Measurements from ENCODE around the gene NCKAP1.

NCKAP1 gene

GRCh38 chr2:182903566-182903965 is 134.7 kb downstream of the NCKAP1 start:
- no peak overlapping the region for H3K4me3 ChIP-seq (ENCODE audit: low read length)
- TF ChIP-seq, protein P1, sequence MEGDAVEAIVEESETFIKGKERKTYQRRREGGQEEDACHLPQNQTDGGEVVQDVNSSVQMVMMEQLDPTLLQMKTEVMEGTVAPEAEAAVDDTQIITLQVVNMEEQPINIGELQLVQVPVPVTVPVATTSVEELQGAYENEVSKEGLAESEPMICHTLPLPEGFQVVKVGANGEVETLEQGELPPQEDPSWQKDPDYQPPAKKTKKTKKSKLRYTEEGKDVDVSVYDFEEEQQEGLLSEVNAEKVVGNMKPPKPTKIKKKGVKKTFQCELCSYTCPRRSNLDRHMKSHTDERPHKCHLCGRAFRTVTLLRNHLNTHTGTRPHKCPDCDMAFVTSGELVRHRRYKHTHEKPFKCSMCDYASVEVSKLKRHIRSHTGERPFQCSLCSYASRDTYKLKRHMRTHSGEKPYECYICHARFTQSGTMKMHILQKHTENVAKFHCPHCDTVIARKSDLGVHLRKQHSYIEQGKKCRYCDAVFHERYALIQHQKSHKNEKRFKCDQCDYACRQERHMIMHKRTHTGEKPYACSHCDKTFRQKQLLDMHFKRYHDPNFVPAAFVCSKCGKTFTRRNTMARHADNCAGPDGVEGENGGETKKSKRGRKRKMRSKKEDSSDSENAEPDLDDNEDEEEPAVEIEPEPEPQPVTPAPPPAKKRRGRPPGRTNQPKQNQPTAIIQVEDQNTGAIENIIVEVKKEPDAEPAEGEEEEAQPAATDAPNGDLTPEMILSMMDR (IDR thresholded peaks at IDR 0.05; ENCODE audit: insufficient read depth, low read depth, low read length, missing control alignments) = no peak
- DNase-seq (ENCODE audit: low read depth) = no peak

- TF ChIP-seq, protein P1 (IDR thresholded peaks at IDR 0.05; ENCODE audit: insufficient read depth, low read depth, low read length, missing control alignments) = no peak
- DNase-seq (ENCODE audit: low read depth) = no peak
- H3K4me3 ChIP-seq (ENCODE audit: low read length) = no peak overlapping the region
Observed at GRCh38 chr2:182901748-182902147, 136.5 kb downstream of the NCKAP1 start.

GRCh38 chr2:182898718-182899117 is 139.5 kb downstream of the NCKAP1 start:
- no peak overlapping the region for H3K4me3 ChIP-seq (ENCODE audit: low read length)
- TF ChIP-seq, protein P1 (IDR thresholded peaks at IDR 0.05; ENCODE audit: insufficient read depth, low read depth, low read length, missing control alignments) = no peak
- no peak for DNase-seq (ENCODE audit: low read depth)

GRCh38 chr2:182897137-182897536 is 141.1 kb downstream of the NCKAP1 start:
- DNase-seq (ENCODE audit: low read depth) = peak; percentile 43
- TF ChIP-seq, protein P1 (IDR thresholded peaks at IDR 0.05; ENCODE audit: insufficient read depth, low read depth, low read length, missing control alignments) = no peak
- H3K4me3 ChIP-seq (ENCODE audit: low read length) = no peak overlapping the region

GRCh38 chr2:182895798-182896197 is 142.5 kb downstream of the NCKAP1 start:
- no peak for DNase-seq (ENCODE audit: low read depth)
- TF ChIP-seq, protein P1 (IDR thresholded peaks at IDR 0.05; ENCODE audit: insufficient read depth, low read depth, low read length, missing control alignments) = no peak
- H3K4me3 ChIP-seq (ENCODE audit: low read length) = no peak overlapping the region

DNA sequence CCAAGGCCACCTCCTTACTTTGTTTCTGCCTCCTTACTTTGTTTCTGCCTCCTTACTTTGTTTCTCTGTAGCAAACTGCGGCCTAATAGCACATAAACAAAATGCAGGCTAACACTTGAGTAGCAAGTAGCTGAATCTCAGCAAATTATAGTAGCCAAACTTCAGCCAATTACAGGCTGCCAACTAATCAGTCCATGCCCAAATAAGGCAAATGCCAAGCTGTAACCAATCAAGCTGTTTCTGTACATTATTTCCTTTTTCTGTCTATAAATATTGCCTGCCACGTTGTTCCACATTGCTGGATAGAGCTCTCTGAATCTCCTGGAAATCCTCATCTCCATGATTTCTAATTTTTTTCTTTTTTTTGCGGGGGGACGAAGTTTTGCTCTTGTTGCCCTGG is 143.1 kb downstream of the NCKAP1 start:
- no peak for DNase-seq (ENCODE audit: low read depth)
- TF ChIP-seq, protein P1 (IDR thresholded peaks at IDR 0.05; ENCODE audit: insufficient read depth, low read depth, low read length, missing control alignments) = no peak
- H3K4me3 ChIP-seq (ENCODE audit: low read length) = no peak overlapping the region

GRCh38 chr2:182894174-182894573 is 144.1 kb downstream of the NCKAP1 start:
- TF ChIP-seq, protein P1 (IDR thresholded peaks at IDR 0.05; ENCODE audit: insufficient read depth, low read depth, low read length, missing control alignments) = no peak
- DNase-seq (ENCODE audit: low read depth) = no peak
- no peak overlapping the region for H3K4me3 ChIP-seq (ENCODE audit: low read length)

All from epithelial cell of esophagus (primary cell).